T-cell (primary cell): Measurements from ENCODE around the gene OR4F6. TPM values are rescaled to one million over a fixed set of nuclear protein-coding genes. Genes with fewer than 3 reads are reported as not detected.

Experiments used
- ATAC-seq, 4 experiments: fragments of 200-7000 bp in 3 of 4; fragments of 150-1000 bp in 1 of 4; cut with Tn5 transposase; replicated peaks in 1 of 4; 1 replicate in 3 of 4; 2 replicates in 1 of 4; pipeline ENCODE4 v1.10.0; 2021; ENCODE audit warnings: moderate library complexity in 3 of 4, mild to moderate bottlenecking in 2 of 4, moderate number of reproducible peaks in 1 of 4
- CTCF ChIA-PET, 2 donors: fragments of 300-600 bp; sonication (Branson Sonifier 250); formaldehyde crosslinking; loops; one replicate each; lab custom pipeline; 2022; ENCODE audit warnings: antibody characterized with exemption in 2 of 2; lab: Charles Lee
- POLR2A ChIA-PET, 2 donors: fragments of 300-600 bp; sonication (Branson Sonifier 250); formaldehyde crosslinking; loops; one replicate each; lab custom pipeline; 2022; ENCODE audit warnings: antibody characterized with exemption in 2 of 2; lab: Charles Lee
- DNase-seq, 35 experiments: peaks; one replicate each; pipeline versions ENCODE4 v3.0.0 to v3.0.0-alpha.2; 2013 to 2023
- H3K27ac ChIP-seq: one replicate; pipeline ENCODE4 v1.5.1; 2013; ENCODE audit warnings: low read length
- H3K27me3 ChIP-seq, 2 experiments: replicated peaks in 1 of 2; 1 replicate in 1 of 2; 2 replicates in 1 of 2; pipeline versions ENCODE4 v1.6.1 to v1.7.0; 2013; ENCODE audit warnings: low read length in 1 of 2, mixed read lengths in 1 of 2; ENCODE audit not compliant: control insufficient read depth in 2 of 2, insufficient read depth in 2 of 2; ENCODE audit errors: extremely low read depth in 1 of 2
- H3K36me3 ChIP-seq, 2 donors: 1 replicate in 1 of 2; 2 replicates in 1 of 2; pipeline versions ENCODE4 v1.6.1 to v1.7.0; 2013; ENCODE audit warnings: low read length in 1 of 2; ENCODE audit not compliant: control insufficient read depth in 2 of 2, insufficient read depth in 1 of 2; ENCODE audit errors: extremely low read depth in 1 of 2
- H3K4me1 ChIP-seq, 2 experiments: 1 replicate in 1 of 2; 2 replicates in 1 of 2; pipeline versions ENCODE4 v1.6.1 to v1.7.0; 2013; ENCODE audit warnings: low read length in 2 of 2, mixed read lengths in 1 of 2; ENCODE audit not compliant: insufficient read depth in 2 of 2, control insufficient read depth in 1 of 2; ENCODE audit errors: extremely low read depth in 1 of 2
- H3K4me3 ChIP-seq, 2 donors: 1 replicate in 1 of 2; 2 replicates in 1 of 2; pipeline versions ENCODE4 v1.5.1 to v1.7.0; 2013; ENCODE audit warnings: mild to moderate bottlenecking in 2 of 2, low read length in 1 of 2, moderate library complexity in 1 of 2; ENCODE audit not compliant: control insufficient read depth in 1 of 2; ENCODE audit errors: extremely low read depth in 1 of 2
- H3K9me3 ChIP-seq: 2 replicates; pipeline ENCODE4 v1.7.0; 2013
- H3K27ac Mint-ChIP-seq, 2 donors: one replicate each; pipeline ENCODE4 v1.8.0; 2020 to 2021; ENCODE audit warnings: mild to moderate bottlenecking in 2 of 2, mixed read lengths in 2 of 2
- H3K27me3 Mint-ChIP-seq, 2 donors: one replicate each; pipeline ENCODE4 v1.8.0; 2021 to 2022; ENCODE audit warnings: mixed read lengths in 2 of 2
- H3K36me3 Mint-ChIP-seq: one replicate; pipeline ENCODE4 v1.8.0; 2021; ENCODE audit warnings: mixed read lengths
- H3K4me1 Mint-ChIP-seq, 3 donors: one replicate each; pipeline ENCODE4 v1.8.0; 2020 to 2022; ENCODE audit warnings: mixed read lengths in 3 of 3, mild to moderate bottlenecking in 1 of 3
- H3K4me3 Mint-ChIP-seq, 3 donors: one replicate each; pipeline ENCODE4 v1.8.0; 2020 to 2022; ENCODE audit warnings: mild to moderate bottlenecking in 3 of 3, mixed read lengths in 3 of 3, moderate library complexity in 3 of 3
- H3K9me3 Mint-ChIP-seq, 3 donors: one replicate each; pipeline ENCODE4 v1.8.0; 2020 to 2022; ENCODE audit warnings: mixed read lengths in 3 of 3
- WGBS: methylation state at CpG from one replicate; pipeline ENCODE4 v1.1.5; 2013; ENCODE audit warnings: missing lambda C conversion rate; ENCODE audit not compliant: insufficient coverage; 5-methylcytosine and 5-hydroxymethylcytosine counted together
- total RNA-seq, 35 experiments: library from RNA in 6 of 35; stranded (reverse) in 6 of 35; fragments of 120-200 nt in 1 of 35; gene quantifications; one replicate each; pipeline versions ENCODE4 v1.2.1 to v1.2.4 and lab custom pipeline; 2013 to 2026

The OR4F6 gene
- total RNA-seq, 5 donors from 2014 or later (not counting 1 experiment from before 2014, with no cell fraction given) = not detected

GRCh38 chr15:101808201-101808600 lies 4.9 kb downstream of the OR4F6 start:
- H3K4me1 ChIP-seq = no peaks in the 10 kb centered on the region
- no peak overlapping the region for H3K27ac ChIP-seq
- Mint-ChIP-seq H3K27ac (no peak overlapping the region), H3K9me3 (peaks cover 0 to 4% (median 0%) of the 10 kb centered on the region in 3 donors), H3K4me3 (no peak overlapping the region), H3K36me3 (no peaks in the 10 kb centered on the region), H3K27me3 (peaks cover 49 to 54% of the 10 kb centered on the region in 2 donors), H3K4me1 (no peaks in the 10 kb centered on the region)
- ATAC-seq (no peak), DNase-seq (no peak)
- H3K27me3 ChIP-seq = peaks cover 0 to 2% of the 10 kb centered on the region in 2 experiments
- H3K36me3 ChIP-seq = no peaks in the 10 kb centered on the region
- no peaks in the 10 kb centered on the region for H3K9me3 ChIP-seq
- H3K4me3 ChIP-seq = no peak overlapping the region
- POLR2A ChIA-PET = no interaction called here
- 50% methylated on average over 1 of the region's 2 CpGs for WGBS
- CTCF ChIA-PET = no interaction called here

DNA sequence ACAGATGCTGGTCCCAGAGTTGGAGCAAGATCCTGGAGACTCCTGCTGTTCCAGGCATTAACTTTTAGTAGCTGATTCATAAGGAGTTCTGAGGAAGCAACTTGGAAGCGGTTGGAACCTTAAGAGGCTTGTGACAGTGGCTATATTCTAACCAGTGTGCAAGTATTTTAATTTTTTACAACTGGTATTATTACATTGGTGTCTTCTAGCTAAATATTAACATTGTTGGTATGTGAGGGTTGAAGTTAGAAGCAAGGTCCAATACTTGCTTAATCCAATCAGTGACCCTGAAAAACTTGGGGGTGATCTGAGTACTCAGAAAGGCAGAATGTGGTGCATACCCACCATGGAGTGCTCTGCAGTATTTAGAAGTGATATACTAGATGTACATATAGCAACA lies 7.1 kb downstream of the OR4F6 start:
- Mint-ChIP-seq H3K4me3 (no peak overlapping the region), H3K4me1 (no peaks in the 10 kb centered on the region), H3K36me3 (no peaks in the 10 kb centered on the region), H3K9me3 (peaks cover 0 to 4% (median 0%) of the 10 kb centered on the region in 3 donors), H3K27ac (no peak overlapping the region), H3K27me3 (peaks cover 45 to 52% of the 10 kb centered on the region in 2 donors)
- ChIA-PET POLR2A (no interaction called here), CTCF (no interaction called here)
- Histone ChIP-seq H3K4me1 (no peaks in the 10 kb centered on the region), H3K27ac (no peak overlapping the region), H3K4me3 (no peak overlapping the region), H3K9me3 (no peaks in the 10 kb centered on the region), H3K36me3 (no peaks in the 10 kb centered on the region), H3K27me3 (peaks cover 0 to 2% of the 10 kb centered on the region in 2 experiments)
- ATAC-seq = no peak
- no CpG with 5 or more reads among the region's 1 CpG for WGBS
- no peak for DNase-seq

DNA sequence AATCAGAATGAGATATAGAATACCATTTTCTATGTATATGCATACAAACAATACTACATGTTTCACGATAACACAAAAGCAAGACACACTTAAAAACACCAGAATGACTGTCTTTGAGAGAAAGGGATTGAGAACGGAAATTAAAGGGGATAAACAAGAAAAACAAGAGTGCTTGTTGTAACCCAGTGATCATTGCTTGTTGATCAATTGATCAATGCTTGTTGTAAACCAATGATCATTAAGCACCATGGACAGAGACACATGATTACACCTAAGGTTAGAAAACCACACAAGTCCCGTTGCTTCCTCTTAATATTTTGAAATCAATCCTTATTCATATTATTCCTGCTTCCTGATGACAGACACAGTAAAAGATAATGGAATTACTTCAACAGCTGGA lies 7.6 kb downstream of the OR4F6 start:
- Histone ChIP-seq H3K36me3 (no peaks in the 10 kb centered on the region), H3K27me3 (peaks cover 0 to 2% of the 10 kb centered on the region in 2 experiments), H3K27ac (no peak overlapping the region), H3K4me3 (no peak overlapping the region), H3K4me1 (no peaks in the 10 kb centered on the region), H3K9me3 (no peaks in the 10 kb centered on the region)
- H3K36me3 Mint-ChIP-seq = no peaks in the 10 kb centered on the region
- no peak for ATAC-seq
- H3K4me1 Mint-ChIP-seq = no peaks in the 10 kb centered on the region
- peaks cover 0 to 4% (median 0%) of the 10 kb centered on the region in 3 donors for H3K9me3 Mint-ChIP-seq
- no CpG with 5 or more reads among the region's 3 CpGs for WGBS
- POLR2A ChIA-PET = interaction anchor here in 1 of 2 donors (0.6 kb wide), 1 partner anchor 536 kb away, joined by 3 read pairs; no protein-coding TSS in a partner anchor
- peaks cover 46 to 50% of the 10 kb centered on the region in 2 donors for H3K27me3 Mint-ChIP-seq
- CTCF ChIA-PET = no interaction called here
- no peak for DNase-seq
- H3K4me3 Mint-ChIP-seq = no peak overlapping the region
- H3K27ac Mint-ChIP-seq = no peak overlapping the region

DNA sequence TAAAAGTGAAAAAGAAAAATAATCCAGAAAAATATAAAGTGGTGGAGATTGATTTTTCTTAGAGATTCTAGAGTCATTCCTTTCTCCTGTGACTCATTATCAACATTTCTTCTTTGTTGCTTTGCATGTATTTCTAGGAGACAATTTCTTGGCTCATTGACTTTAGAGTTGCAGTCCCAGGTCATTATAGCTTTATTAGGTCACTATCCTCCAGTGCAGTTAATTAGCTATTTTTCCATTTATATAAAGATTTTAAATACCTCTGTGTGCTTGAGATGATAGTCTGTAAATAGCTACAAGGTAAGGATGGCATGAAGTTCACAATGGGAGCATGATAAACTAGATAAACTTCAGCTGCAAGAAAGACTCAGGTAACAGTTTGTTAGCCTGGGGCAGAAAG lies 8.6 kb downstream of the OR4F6 start, which contains the start of gene OR4F15:
TSS of gene OR4F15 (plus strand) at position 301 of the 400 bp plus-strand sequence. CDS start 5,985 bp downstream, outside the sequence.
- H3K27me3 Mint-ChIP-seq = peaks cover 44 to 49% of the 10 kb centered on the region in 2 donors
- CTCF ChIA-PET = no interaction called here
- no peaks in the 10 kb centered on the region for H3K4me1 Mint-ChIP-seq
- H3K36me3 Mint-ChIP-seq = no peaks in the 10 kb centered on the region
- H3K27ac ChIP-seq = no peak within 1 kb of the TSS
- ATAC-seq (no peak), DNase-seq (no peak)
- no peak within 1 kb of the TSS for H3K4me3 Mint-ChIP-seq
- H3K4me3 ChIP-seq = no peak within 1 kb of the TSS
- peaks cover 0 to 4% (median 0%) of the 10 kb centered on the region in 3 donors for H3K9me3 Mint-ChIP-seq
- H3K4me1 ChIP-seq = no peaks in the 10 kb centered on the region
- POLR2A ChIA-PET = no interaction called here
- H3K27me3 ChIP-seq = peaks cover 0 to 2% of the 10 kb centered on the region in 2 experiments
- no peaks in the 10 kb centered on the region for H3K36me3 ChIP-seq
- no peak within 1 kb of the TSS for H3K27ac Mint-ChIP-seq
- no peaks in the 10 kb centered on the region for H3K9me3 ChIP-seq

DNA sequence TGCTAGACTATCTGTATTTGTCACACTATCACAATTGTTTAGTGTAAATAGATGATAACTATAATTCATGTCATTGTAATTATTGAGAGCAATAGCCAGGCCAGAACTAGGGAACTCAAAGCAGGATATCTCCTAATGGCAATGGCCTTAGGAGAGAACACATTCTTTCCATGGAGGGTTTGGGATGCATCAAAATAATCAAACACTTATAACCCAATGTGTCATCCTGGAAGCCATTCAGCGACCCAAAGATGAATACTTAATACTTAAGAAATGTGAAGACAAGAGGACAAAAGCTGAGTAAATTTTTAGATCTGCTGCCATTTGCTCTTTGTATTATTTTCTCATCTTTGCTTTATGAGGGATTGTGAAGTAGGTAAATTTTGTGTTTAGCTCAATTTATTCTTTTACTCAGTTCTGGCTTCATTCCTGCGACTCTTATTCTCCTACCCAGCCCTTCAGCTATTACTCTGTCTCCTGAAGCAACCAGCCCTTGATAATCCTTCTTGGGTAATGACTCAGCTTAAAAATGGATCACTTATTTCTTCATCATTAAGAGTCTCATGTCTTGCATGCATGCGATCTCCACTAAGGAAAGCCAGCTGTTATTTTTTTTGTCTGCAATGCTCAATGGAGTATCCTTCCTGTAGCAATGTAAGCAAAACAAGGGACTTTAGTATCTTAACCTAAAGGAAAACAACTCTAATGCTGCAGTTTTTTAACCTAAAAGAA lies 10.7 kb downstream of the OR4F6 start:
- Mint-ChIP-seq H3K27me3 (peaks cover 52 to 60% of the 10 kb centered on the region in 2 donors), H3K4me1 (no peaks in the 10 kb centered on the region), H3K36me3 (no peaks in the 10 kb centered on the region), H3K27ac (no peak overlapping the region), H3K9me3 (peaks cover 0 to 4% (median 0%) of the 10 kb centered on the region in 3 donors), H3K4me3 (no peak overlapping the region)
- WGBS = 80% methylated on average over 1 of the region's 3 CpGs
- Histone ChIP-seq H3K27ac (no peak overlapping the region), H3K36me3 (no peaks in the 10 kb centered on the region), H3K4me1 (no peaks in the 10 kb centered on the region), H3K4me3 (no peak overlapping the region), H3K27me3 (peaks cover 0 to 2% of the 10 kb centered on the region in 2 experiments), H3K9me3 (no peaks in the 10 kb centered on the region)
- ATAC-seq (no peak), DNase-seq (no peak)
- ChIA-PET POLR2A (no interaction called here), CTCF (no interaction called here)

DNA sequence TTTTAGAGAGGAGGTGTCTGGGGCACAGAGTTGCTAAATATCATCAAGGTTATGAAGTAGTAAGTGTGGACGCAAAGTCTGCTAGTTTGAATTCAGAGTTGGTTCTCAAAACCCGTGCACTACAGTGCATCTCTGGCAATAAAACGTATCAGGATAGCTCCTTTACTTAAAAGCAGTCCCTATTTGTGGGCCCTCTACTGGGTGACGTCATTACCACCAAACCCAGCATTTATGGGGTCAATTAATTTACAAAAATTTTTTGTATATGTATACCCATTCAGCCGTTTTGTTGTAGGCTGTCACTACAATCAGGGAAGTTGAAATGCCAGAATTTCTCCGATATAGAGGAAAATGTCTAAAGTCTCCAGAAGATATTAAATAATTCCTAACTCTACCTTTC lies 17.5 kb downstream of the OR4F6 start:
- H3K27me3 Mint-ChIP-seq = peaks cover 39 to 60% of the 10 kb centered on the region in 2 donors
- H3K9me3 Mint-ChIP-seq = peaks cover 0 to 4% (median 0%) of the 10 kb centered on the region in 3 donors
- Histone ChIP-seq H3K9me3 (no peaks in the 10 kb centered on the region), H3K4me1 (no peaks in the 10 kb centered on the region), H3K4me3 (no peak overlapping the region), H3K27me3 (peaks cover 4 to 5% of the 10 kb centered on the region in 2 experiments), H3K27ac (no peak overlapping the region), H3K36me3 (no peaks in the 10 kb centered on the region)
- no peaks in the 10 kb centered on the region for H3K36me3 Mint-ChIP-seq
- POLR2A ChIA-PET = no interaction called here
- no peak for ATAC-seq
- H3K27ac Mint-ChIP-seq = no peak overlapping the region
- no peaks in the 10 kb centered on the region for H3K4me1 Mint-ChIP-seq
- CTCF ChIA-PET = no interaction called here
- no peak for DNase-seq
- WGBS = 50% methylated on average over 2 of the region's 6 CpGs
- H3K4me3 Mint-ChIP-seq = no peak overlapping the region
